ENCODE data around the gene OR14A16.

- TF ChIP-seq CTCF (conservative IDR thresholded peaks at IDR 0.05 in 1 of 2, IDR thresholded peaks at IDR 0.05 in 1 of 2; ENCODE audit: extremely low read depth in 1 of 2, insufficient read depth in 1 of 2, low read depth in 1 of 2, low read length in 2 of 2) (no peak), EZH2 (IDR thresholded peaks at IDR 0.05; ENCODE audit: borderline replicate concordance, low read length) (no peak)
Observed at GRCh38 chr1:247849616-247850015, 25.7 kb upstream of the OR14A16 start.

Data from mammary epithelial cell (primary cell).